Loucy (cell line): ENCODE measurements around the gene HIVEP1.

ENCODE experiments used
- H2AFZ ChIP-seq: fragments of 200-600 bp; sonication (generic); 2 replicates; pipeline ENCODE4 v1.6.0; 2016; ENCODE audit warnings: antibody characterized with exemption, mild to moderate bottlenecking, low read length, moderate library complexity
- H3F3A ChIP-seq: fragments of 200-600 bp; 2 replicates; pipeline ENCODE4 v1.6.0; 2016; ENCODE audit warnings: antibody characterized with exemption, low read depth, mild to moderate bottlenecking
- H3K27me3 ChIP-seq: fragments of 200-600 bp; sonication (generic); 2 replicates; pipeline ENCODE4 v1.6.1; 2014; ENCODE audit warnings: low read length, mild to moderate bottlenecking; ENCODE audit not compliant: insufficient read depth, poor library complexity, severe bottlenecking
- H3K36me3 ChIP-seq: fragments of 200-600 bp; sonication (generic); 2 replicates; pipeline ENCODE4 v1.6.1; 2016; ENCODE audit warnings: low read length; ENCODE audit not compliant: insufficient read depth
- H3K4me1 ChIP-seq: fragments of 200-600 bp; sonication (generic); 2 replicates; pipeline ENCODE4 v1.5.1; 2014; ENCODE audit warnings: low read length, mild to moderate bottlenecking; ENCODE audit not compliant: insufficient read depth, poor library complexity, severe bottlenecking
- H3K4me2 ChIP-seq: fragments of 200-600 bp; sonication (generic); 2 replicates; pipeline ENCODE4 v1.6.0; 2014; ENCODE audit warnings: antibody characterized with exemption, low read length, low read depth, mild to moderate bottlenecking; ENCODE audit not compliant: poor library complexity, severe bottlenecking
- H3K4me3 ChIP-seq: fragments of 200-600 bp; sonication (generic); 2 replicates; pipeline ENCODE4 v1.5.1; 2014; ENCODE audit warnings: low read length, mild to moderate bottlenecking, mixed read lengths; ENCODE audit not compliant: poor library complexity, severe bottlenecking
- H3K79me2 ChIP-seq: fragments of 200-600 bp; sonication (generic); 2 replicates; pipeline ENCODE4 v1.6.1; 2014; ENCODE audit warnings: low read length; ENCODE audit not compliant: insufficient read depth
- H3K9ac ChIP-seq: fragments of 200-600 bp; sonication (generic); 2 replicates; pipeline ENCODE4 v1.6.0; 2014; ENCODE audit warnings: mild to moderate bottlenecking, low read depth, low read length, moderate library complexity; ENCODE audit not compliant: poor library complexity, severe bottlenecking
- H3K9me2 ChIP-seq: fragments of 200-600 bp; sonication (generic); replicated peaks from 2 replicates; pipeline ENCODE4 v1.6.1; 2016; ENCODE audit warnings: low read depth, low read length, mixed read lengths
- H3K9me3 ChIP-seq: fragments of 200-600 bp; sonication (generic); 2 replicates; pipeline ENCODE4 v1.6.1; 2014; ENCODE audit warnings: mild to moderate bottlenecking, antibody characterized with exemption, low read length, low read depth; ENCODE audit not compliant: insufficient read depth
- H4K20me1 ChIP-seq: fragments of 200-600 bp; sonication (generic); 2 replicates; pipeline ENCODE4 v1.6.0; 2014; ENCODE audit warnings: antibody characterized with exemption, low read length, mild to moderate bottlenecking; ENCODE audit not compliant: insufficient read depth, poor library complexity, severe bottlenecking
- CTCF ChIP-seq: fragments of 200-600 bp; sonication (generic); conservative IDR thresholded peaks from 2 replicates; pipeline ENCODE4 v1.5.1; 2014; ENCODE audit warnings: mild to moderate bottlenecking, antibody characterized with exemption, low read length
- EZH2phosphoT487 ChIP-seq: fragments of 200-600 bp; IDR thresholded peaks from 2 replicates; pipeline ENCODE4 v1.6.1; 2018; ENCODE audit warnings: antibody characterized with exemption, mild to moderate bottlenecking, moderate library complexity, borderline replicate concordance

The HIVEP1 gene

GRCh38 chr6:11965499-11965898 is 46.6 kb upstream of the HIVEP1 start:
- Histone ChIP-seq H3K9ac (no peak overlapping the region), H3K4me3 (no peak overlapping the region), H4K20me1 (no peaks in the 10 kb centered on the region), H3K79me2 (no peaks in the 10 kb centered on the region), H3K9me2 (no peaks in the 10 kb centered on the region), H3K9me3 (no peaks in the 10 kb centered on the region), H3K4me2 (no peak overlapping the region), H3K4me1 (peaks cover 9% of the 10 kb centered on the region), H3K36me3 (no peaks in the 10 kb centered on the region), H3K27me3 (no peaks in the 10 kb centered on the region), H3F3A (no peaks in the 10 kb centered on the region), H2AFZ (no peak overlapping the region)
- TF ChIP-seq CTCF (no peak), EZH2phosphoT487 (no peak)

- TF ChIP-seq CTCF (no peak), EZH2phosphoT487 (no peak)
- H4K20me1 ChIP-seq: no peaks in the 10 kb centered on the region
- H3K36me3 ChIP-seq: no peaks in the 10 kb centered on the region
- no peaks in the 10 kb centered on the region for H3F3A ChIP-seq
- no peaks in the 10 kb centered on the region for H3K27me3 ChIP-seq
- no peaks in the 10 kb centered on the region for H3K9me3 ChIP-seq
- no peaks in the 10 kb centered on the region for H3K79me2 ChIP-seq
- no peak overlapping the region for H3K9ac ChIP-seq
- no peak overlapping the region for H3K4me2 ChIP-seq
- H2AFZ ChIP-seq: no peak overlapping the region
- H3K4me3 ChIP-seq: no peak overlapping the region
- H3K4me1 ChIP-seq: peaks cover 9% of the 10 kb centered on the region
- H3K9me2 ChIP-seq: no peaks in the 10 kb centered on the region
Observed at GRCh38 chr6:11968241-11968806, 43.8 kb upstream of the HIVEP1 start.

- Histone ChIP-seq H4K20me1 (no peaks in the 10 kb centered on the region), H3K4me2 (no peak overlapping the region), H3K4me3 (no peak overlapping the region), H3K9me2 (no peaks in the 10 kb centered on the region), H3K79me2 (no peaks in the 10 kb centered on the region), H3K36me3 (no peaks in the 10 kb centered on the region), H2AFZ (no peak overlapping the region), H3F3A (no peaks in the 10 kb centered on the region), H3K27me3 (no peaks in the 10 kb centered on the region), H3K4me1 (peaks cover 9% of the 10 kb centered on the region), H3K9me3 (no peaks in the 10 kb centered on the region), H3K9ac (no peak overlapping the region)
- TF ChIP-seq EZH2phosphoT487: no peak
- no peak for TF ChIP-seq CTCF
Observed at GRCh38 chr6:11969092-11969491, 43.0 kb upstream of the HIVEP1 start.
